ENCODE measurements around the gene PARM1.

Gene PARM1

DNA sequence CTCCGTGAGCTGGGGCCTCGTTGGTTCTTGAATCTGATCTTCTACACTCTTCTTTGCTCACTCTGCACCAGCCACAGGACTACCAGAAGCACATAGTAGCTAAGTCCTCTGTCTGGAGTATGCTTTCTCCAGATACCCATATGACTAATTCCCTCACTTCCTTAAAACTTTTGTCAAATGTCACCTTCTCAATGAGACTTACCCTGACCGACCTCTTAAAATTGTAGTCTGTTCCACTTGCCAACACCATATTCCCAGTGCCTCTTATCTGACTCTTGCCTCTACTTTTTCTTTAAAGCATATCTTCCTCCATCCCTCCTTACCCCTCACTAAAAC, 10.0 kb downstream of the PARM1 start:
- no peak for DNase-seq (ENCODE audit: low spot score)

- no peak for DNase-seq (ENCODE audit: low spot score)
Measured at GRCh38 chr4:74944354-74944793, 11.5 kb downstream of the PARM1 start.

- DNase-seq (ENCODE audit: low spot score): no peak
Measured at GRCh38 chr4:74946196-74946595, 13.3 kb downstream of the PARM1 start.

DNA sequence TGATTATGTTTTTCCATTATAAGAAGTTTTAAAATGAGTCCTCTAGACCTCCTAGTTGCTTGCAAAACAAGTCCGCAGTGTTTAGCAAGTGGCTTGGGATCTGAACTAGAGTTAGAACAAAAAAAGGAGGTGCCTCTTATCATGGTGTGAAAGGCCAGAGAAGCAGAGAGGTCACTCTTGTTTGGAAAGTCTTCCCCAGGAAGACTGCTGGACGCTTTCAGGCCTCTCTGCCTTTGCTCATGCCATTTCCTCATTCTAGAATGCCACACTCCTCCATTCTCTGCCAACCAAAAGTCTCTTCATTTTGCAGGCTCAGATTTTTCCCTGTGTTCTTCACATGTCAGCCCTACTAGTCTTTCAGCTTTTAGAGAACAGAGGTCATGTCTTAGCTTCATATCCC, 14.9 kb downstream of the PARM1 start:
- no peak for DNase-seq (ENCODE audit: low spot score)

GRCh38 chr4:74948236-74948635, 15.3 kb downstream of the PARM1 start:
- peak; percentile 59 for DNase-seq (ENCODE audit: low spot score)

- DNase-seq (ENCODE audit: low spot score): peak; percentile 10
Measured at GRCh38 chr4:74950200-74950599, 17.3 kb downstream of the PARM1 start.

DNA sequence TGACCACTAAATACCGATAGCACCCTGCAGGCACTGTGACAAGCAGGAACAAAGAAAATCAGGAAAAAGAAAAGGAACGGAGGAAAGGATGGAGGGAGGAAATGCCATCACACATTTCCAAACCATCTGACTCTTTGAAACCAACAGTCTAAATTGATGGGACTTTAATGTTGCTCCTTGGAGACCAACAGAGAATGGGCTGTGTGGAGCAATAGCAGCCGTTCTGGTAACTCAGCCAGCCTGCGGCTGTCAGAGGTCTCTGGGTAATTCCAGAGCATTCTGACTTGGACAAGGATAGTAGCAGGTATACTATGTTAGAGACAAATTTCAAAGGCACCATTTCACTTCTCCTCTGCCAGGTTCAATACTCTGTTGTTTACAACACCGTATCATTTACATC, 18.0 kb downstream of the PARM1 start:
- DNase-seq (ENCODE audit: low spot score): no peak

DNA sequence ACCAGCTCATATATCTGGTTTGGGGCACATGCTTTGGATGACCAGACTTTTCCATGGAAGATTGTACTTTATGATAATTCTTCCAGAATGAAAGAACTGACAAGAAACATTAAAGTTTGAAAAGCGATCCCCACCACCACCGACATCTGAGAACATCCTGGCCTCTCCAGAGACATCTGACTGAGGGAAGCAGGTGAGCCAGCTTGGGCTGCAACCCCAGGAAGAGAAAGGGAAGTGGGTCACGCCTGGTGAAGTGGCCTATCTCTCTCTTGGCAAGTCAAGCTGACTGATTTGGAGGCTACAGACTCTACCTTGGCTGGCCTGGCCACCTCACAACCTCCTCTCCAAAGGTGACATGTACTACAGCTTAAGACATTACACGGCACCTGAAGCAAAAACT, 20.7 kb downstream of the PARM1 start:
- no peak for DNase-seq (ENCODE audit: low spot score)

DNA sequence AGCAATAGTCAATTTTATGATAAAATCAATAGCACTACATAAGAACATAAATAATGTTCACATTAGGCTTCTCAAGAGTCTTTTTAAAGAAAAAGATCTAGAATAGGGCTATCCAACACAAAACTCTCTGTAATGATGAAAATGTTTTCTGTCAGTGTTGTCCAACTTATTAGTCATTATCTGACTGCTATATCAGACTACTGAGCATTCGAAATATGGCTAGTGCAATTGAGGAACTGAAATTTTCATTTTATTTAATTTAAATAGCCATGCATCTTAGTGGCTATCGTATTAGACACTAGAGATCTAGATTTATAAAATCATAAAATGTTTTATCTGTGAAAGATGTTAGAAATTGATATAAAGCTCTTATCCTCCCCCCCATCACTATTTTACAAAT, 26.0 kb downstream of the PARM1 start:
- DNase-seq (ENCODE audit: low spot score): no peak

DNA sequence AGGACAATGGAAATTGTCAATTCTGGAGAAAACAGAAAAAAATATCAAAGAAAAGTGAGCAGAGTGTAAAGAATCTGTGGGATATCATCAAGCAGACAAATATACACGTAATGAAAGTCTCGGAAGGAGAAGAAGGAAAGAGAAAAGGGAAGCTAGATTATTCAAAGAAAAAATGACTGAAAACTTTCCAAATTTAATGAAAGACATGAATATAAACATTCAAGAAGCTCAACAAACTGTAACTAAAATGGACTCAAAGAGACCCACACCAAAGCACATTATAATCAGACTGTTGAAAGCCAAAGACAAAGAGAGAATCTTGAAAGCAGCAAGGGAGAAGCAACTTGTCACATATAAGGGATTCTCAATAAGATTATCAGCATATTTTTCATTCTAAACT, 28.3 kb downstream of the PARM1 start:
- no peak for DNase-seq (ENCODE audit: low spot score)

- DNase-seq (ENCODE audit: low spot score): no peak
Measured at GRCh38 chr4:74962584-74962983, 29.7 kb downstream of the PARM1 start.

- no peak for DNase-seq (ENCODE audit: low spot score)
Measured at GRCh38 chr4:74964311-74964710, 31.4 kb downstream of the PARM1 start.

- DNase-seq (ENCODE audit: low spot score): no peak
Measured at GRCh38 chr4:74967324-74967723, 34.4 kb downstream of the PARM1 start.

- no peak for DNase-seq (ENCODE audit: low spot score)
Measured at GRCh38 chr4:74968456-74969164, 35.7 kb downstream of the PARM1 start.

DNA sequence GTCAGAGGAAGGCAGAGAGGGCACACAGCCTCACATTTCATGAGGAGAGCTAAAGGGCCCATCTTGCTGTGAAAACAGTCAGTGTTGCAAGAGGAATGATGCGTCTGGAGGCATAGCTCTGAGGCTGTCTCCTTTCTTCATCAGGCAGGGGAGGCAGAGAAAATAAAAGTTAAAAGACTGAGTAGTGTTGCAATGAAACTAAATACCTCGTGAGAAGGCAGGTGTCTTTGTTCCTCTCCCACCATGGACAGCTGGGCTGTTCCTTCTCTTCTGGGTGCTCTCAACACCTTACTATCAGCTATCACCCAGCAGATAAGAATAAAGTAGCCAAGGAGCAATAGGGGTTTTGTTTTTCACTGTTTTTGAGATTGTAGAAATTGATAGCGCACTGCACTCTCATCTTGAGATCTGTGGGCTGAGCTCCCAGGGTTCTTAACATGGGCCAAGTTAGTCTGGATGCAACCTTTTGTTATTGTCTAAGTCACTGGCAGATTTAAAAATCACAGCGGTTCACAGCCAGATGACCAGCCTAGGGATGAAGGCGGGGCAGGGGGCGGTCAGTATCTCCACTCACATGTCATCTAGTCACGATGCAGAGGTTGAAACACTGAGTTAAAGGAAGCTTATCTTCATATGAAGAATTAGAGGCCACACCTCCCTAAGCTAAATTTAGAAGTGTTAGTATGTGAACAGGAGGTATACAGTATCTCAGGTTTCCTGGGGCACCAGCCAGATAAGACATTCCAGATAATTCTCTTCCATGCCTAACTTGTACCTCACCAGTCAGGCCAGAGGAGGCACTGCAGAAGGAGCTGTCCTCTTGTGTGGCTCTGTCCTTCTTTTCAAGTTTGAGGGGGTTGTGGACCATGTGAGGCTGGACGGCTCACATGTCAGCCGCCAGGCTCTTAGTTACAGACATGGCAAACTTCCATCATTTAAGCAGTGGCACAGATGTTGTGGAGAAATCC, 36.9 kb downstream of the PARM1 start:
- DNase-seq (ENCODE audit: low spot score): no peak

GRCh38 chr4:74970577-74970976, 37.7 kb downstream of the PARM1 start:
- no peak for DNase-seq (ENCODE audit: low spot score)

DNA sequence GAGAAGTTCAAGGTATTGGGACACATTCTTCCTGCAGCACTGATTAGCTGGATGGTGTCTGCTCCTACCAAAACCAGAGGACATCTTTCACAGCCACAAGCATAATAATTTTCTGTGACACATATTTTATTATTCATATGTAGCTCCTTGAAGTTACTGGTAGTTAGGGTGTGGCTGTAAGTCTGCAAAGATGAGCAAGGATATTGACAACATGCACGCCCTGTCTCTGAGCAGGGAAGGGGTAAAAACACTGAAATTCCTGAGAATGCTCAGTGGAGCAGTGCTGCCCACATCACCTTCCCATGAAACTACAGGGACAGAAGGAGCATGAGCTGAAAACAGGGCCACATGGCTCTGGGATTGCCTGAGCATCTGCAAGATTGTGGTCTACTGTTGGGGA, 38.9 kb downstream of the PARM1 start:
- DNase-seq (ENCODE audit: low spot score): no peak

DNA sequence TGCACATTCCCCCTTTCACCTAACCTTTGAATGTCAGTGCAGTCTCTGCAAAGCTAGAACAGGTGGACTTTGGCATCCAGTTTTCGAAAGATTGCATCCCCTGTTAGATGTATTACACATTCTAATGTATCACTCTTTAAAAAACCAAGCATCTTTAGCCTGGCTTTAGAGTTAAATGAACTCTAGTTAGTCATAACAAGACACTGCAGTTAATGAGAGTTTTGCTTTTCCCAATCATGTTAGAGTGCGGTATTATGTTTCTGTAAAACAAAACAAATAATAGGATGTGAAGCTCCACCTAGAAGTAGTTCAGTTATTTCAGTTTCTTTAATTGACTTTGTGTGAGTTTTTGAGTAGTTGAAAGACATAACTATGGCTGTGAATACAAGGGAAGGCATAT, 42.2 kb downstream of the PARM1 start:
- DNase-seq (ENCODE audit: low spot score): no peak

GRCh38 chr4:74975848-74976824, 43.2 kb downstream of the PARM1 start:
- no peak for DNase-seq (ENCODE audit: low spot score)

GRCh38 chr4:74982546-74983252, 49.8 kb downstream of the PARM1 start:
- no peak for DNase-seq (ENCODE audit: low spot score)

DNA sequence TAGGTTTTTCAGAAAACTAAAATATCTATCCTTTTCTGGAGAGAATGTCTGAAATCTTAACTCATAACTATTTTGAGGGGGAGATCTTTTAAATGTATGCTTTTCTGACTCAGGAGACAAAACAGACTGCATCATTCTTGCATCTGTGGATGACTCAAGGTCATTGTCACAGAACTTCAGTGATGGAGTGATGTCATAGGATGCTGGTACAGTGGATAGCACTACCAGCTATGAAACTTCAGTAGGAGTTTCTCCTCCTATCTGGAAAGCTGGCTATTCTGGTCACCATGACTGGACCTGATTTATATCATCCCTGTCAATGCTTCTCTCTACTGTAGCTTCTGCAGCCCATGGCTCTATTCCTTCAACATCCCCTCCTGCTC, 50.3 kb downstream of the PARM1 start:
- DNase-seq (ENCODE audit: low spot score): no peak

All from kidney tubule cell (primary cell).